Tibial nerve (tissue), 4 donors: ENCODE measurements around the gene SNED1. TPM values are rescaled to one million over a fixed set of nuclear protein-coding genes. Genes with fewer than 3 reads are reported as not detected.

Source experiments
- DNase-seq, 2 donors: peaks; one replicate each; pipeline ENCODE4 v3.0.0-alpha.2; 2019; ENCODE audit warnings: low spot score in 2 of 2
- H3K27ac ChIP-seq, 4 donors: fragments of 200-600 bp; sonication (generic) in 3 of 4; one replicate each; pipeline ENCODE4 v1.5.1; 2017 to 2019; ENCODE audit warnings: mild to moderate bottlenecking in 1 of 4
- H3K27me3 ChIP-seq, 2 donors: fragments of 200-600 bp; sonication (generic) in 1 of 2; one replicate each; pipeline versions ENCODE4 v1.5.1 to v1.6.0; 2017 to 2019
- H3K36me3 ChIP-seq, 3 donors: fragments of 200-600 bp; sonication (generic); one replicate each; pipeline ENCODE4 v1.5.1; 2018 to 2019
- H3K4me1 ChIP-seq, 4 donors: fragments of 200-600 bp; sonication (generic) in 3 of 4; one replicate each; pipeline ENCODE4 v1.5.1; 2017 to 2019
- H3K4me3 ChIP-seq, 4 donors: fragments of 200-600 bp; sonication (generic) in 3 of 4; one replicate each; pipeline ENCODE4 v1.5.1; 2017 to 2019; ENCODE audit warnings: mild to moderate bottlenecking in 1 of 4, moderate library complexity in 1 of 4
- H3K9me3 ChIP-seq, 4 donors: fragments of 200-600 bp; sonication (generic) in 3 of 4; one replicate each; pipeline ENCODE4 v1.5.1; 2017 to 2019
- CTCF ChIP-seq, 5 experiments: fragments of 200-600 bp in 3 of 5; fragments of 450-650 bp in 2 of 5; sonication (generic) in 3 of 5; IDR thresholded peaks; one replicate each; pipeline ENCODE4 v1.5.1; 2016 to 2019; ENCODE audit warnings: antibody characterized with exemption in 5 of 5, mild to moderate bottlenecking in 3 of 5, moderate library complexity in 2 of 5
- EP300 ChIP-seq, 2 donors: sonication (generic); formaldehyde crosslinking; IDR thresholded peaks; one replicate each; pipeline ENCODE4 v1.6.1; 2017; ENCODE audit warnings: antibody characterized with exemption in 2 of 2, mild to moderate bottlenecking in 1 of 2
- POLR2A ChIP-seq, 2 donors: fragments of 450-650 bp; IDR thresholded peaks; one replicate each; pipeline ENCODE4 v1.6.1; 2017; ENCODE audit warnings: antibody characterized with exemption in 2 of 2, mild to moderate bottlenecking in 2 of 2, moderate library complexity in 2 of 2
- WGBS, 2 donors: methylation state at CpG; one replicate each; pipeline ENCODE4 v1.1.5; 2018; 5-methylcytosine and 5-hydroxymethylcytosine counted together
- total RNA-seq, 4 donors: library from RNA; depleted of rRNA; stranded (reverse); fragments of >200 nt; gene quantifications; one replicate each; pipeline ENCODE4 v1.1.0, GENCODE V29; 2016

Gene SNED1
- total RNA-seq, 4 donors from 2014 or later: 116 to 226 (median 141) TPM

DNA sequence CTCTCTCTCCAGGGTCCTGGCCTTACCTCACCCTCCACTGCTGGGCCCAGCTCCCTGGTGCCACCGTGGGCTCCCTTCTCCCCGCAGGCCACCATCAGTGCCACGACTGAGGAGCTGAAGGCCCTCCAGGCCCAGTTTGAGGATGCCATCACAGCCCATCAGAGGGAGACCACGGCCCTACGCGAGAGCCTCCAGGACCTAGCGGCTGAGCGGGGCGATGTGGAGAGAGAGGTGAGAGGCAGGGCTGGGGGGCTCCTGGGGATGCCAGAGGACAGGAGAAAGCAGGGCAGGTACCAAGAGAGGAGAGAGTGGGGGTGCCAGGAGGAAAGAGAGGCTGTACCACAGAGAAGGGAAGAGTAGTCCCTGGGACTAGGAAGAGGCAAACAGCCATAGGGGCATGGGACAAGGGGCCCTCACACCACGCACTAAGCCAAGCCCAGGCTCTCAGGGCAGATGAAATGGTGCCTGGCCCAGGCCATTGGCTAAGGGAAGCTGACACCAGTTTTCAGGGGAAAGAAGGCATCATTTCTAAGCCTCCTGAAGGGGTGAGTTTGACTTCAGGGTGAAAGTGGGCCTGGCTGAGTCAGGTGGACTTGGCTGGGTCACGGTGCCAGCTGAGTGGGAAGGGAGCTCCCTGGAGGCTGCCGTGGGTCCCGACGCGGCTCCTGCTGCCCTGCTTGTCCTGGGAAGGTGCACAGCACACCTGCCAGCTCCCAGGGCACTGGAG is 39.0 kb upstream of the SNED1 start:
- no peaks in the 10 kb centered on the region for H3K27me3 ChIP-seq
- peak; percentile 3 to 12 for DNase-seq
- no peaks in the 10 kb centered on the region for H3K36me3 ChIP-seq
- no peaks in the 10 kb centered on the region for H3K9me3 ChIP-seq
- peak overlapping the region in 3 of 4 donors; percentile 68 to 83 (median 80) for H3K27ac ChIP-seq
- H3K4me3 ChIP-seq: no peak overlapping the region
- H3K4me1 ChIP-seq: peaks cover 5 to 97% (median 65%) of the 10 kb centered on the region in 4 donors
- TF ChIP-seq POLR2A (IDR thresholded peaks at IDR 0.05) (no peak), EP300 (IDR thresholded peaks at IDR 0.05) (no peak)
- WGBS, 2 donors: 88 to 91% methylated on average over 14 of the region's 15 CpGs

- H3K27ac ChIP-seq: peak overlapping the region in 3 of 4 donors; percentile 68 to 83 (median 74)
- DNase-seq: peak; percentile 6 to 14
- H3K4me1 ChIP-seq: peaks cover 5 to 97% (median 60%) of the 10 kb centered on the region in 4 donors
- TF ChIP-seq CTCF (IDR thresholded peaks at IDR 0.05): no peak
- no peak for TF ChIP-seq POLR2A (IDR thresholded peaks at IDR 0.05)
- TF ChIP-seq EP300 (IDR thresholded peaks at IDR 0.05): no peak
- H3K27me3 ChIP-seq: no peaks in the 10 kb centered on the region
- WGBS, 2 donors: 65 to 71% methylated on average over 11 to 14 of the region's 14 CpGs
- H3K4me3 ChIP-seq: no peak overlapping the region
- no peaks in the 10 kb centered on the region for H3K9me3 ChIP-seq
- H3K36me3 ChIP-seq: no peaks in the 10 kb centered on the region
Observed at GRCh38 chr2:240959941-240960308, 38.5 kb upstream of the SNED1 start.

- H3K27me3 ChIP-seq: no peaks in the 10 kb centered on the region
Observed at GRCh38 chr2:240960309-240960970, 38.0 kb upstream of the SNED1 start.

DNA sequence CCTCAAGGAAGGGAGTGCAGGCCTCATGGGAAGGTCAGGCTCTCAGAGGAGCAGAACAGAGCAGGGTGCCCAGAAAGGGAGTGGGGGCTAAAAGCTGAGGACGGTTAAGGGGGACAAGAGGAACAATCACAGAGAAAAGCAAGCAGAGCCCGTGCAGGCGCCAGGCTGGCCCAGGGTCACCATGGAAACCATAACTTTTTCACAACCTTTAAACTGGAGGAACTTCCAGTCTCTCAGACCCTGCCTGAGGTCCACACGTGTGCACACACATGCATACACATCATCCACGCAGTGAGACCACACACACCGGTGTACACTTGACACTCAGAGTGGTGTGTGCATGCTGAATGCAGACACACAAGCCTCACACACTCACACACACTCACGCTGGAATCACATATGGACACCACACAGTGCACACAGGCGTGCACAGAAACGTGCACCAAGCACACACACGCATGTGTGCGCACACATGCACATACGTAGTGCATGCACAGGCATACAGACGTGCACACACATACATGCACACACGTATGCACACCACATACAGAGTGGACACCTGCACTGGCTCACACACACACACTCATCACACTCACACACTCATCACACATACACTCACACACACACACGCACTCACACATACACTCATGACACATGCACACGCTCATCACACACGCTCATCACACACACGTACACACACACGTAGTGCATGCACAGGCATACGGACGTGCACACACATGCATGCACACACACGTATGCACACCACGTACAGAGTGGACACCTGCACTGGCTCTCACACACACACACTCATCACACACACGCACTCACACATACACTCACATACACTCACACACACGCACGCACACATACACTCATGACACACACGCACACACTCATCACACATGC is 37.2 kb upstream of the SNED1 start:
- Histone ChIP-seq H3K27me3 (no peaks in the 10 kb centered on the region), H3K27ac (peak overlapping the region; percentile 68 to 83 (median 72))
- 57 to 70% methylated on average over 27 of the region's 27 CpGs for WGBS, 2 donors

More at GRCh38 chr2:240960309-240960970, 38.0 kb upstream of the SNED1 start:
- TF ChIP-seq CTCF (IDR thresholded peaks at IDR 0.05) (no peak), POLR2A (IDR thresholded peaks at IDR 0.05) (no peak), EP300 (IDR thresholded peaks at IDR 0.05) (peak in 1 of 2 donors; percentile 53)
- peaks cover 5 to 97% (median 55%) of the 10 kb centered on the region in 4 donors for H3K4me1 ChIP-seq
- H3K36me3 ChIP-seq: no peaks in the 10 kb centered on the region
- peak; percentile 36 to 41 for DNase-seq
- 13% methylated on average over 25 to 28 of the region's 28 CpGs for WGBS, 2 donors
- H3K4me3 ChIP-seq: no peak overlapping the region
- no peaks in the 10 kb centered on the region for H3K9me3 ChIP-seq
- H3K27ac ChIP-seq: peak overlapping the region in 3 of 4 donors; percentile 68 to 83 (median 74)

More for the DNA sequence above, 37.2 kb upstream of the SNED1 start:
- H3K9me3 ChIP-seq: no peaks in the 10 kb centered on the region
- no peak overlapping the region for H3K4me3 ChIP-seq
- TF ChIP-seq CTCF (IDR thresholded peaks at IDR 0.05) (no peak), POLR2A (IDR thresholded peaks at IDR 0.05) (no peak), EP300 (IDR thresholded peaks at IDR 0.05) (no peak)
- H3K36me3 ChIP-seq: no peaks in the 10 kb centered on the region
- DNase-seq: peak; percentile 11 to 13
- peaks cover 5 to 93% (median 53%) of the 10 kb centered on the region in 4 donors for H3K4me1 ChIP-seq
